HG02623 (cell line): ENCODE data around the gene CTNNA3.

Experiments used
- ATAC-seq: cut with Tn5 transposase; IDR thresholded peaks from one replicate; pipeline ENCODE4 v1.9.1; 2021; ENCODE audit warnings: moderate library complexity; ENCODE audit not compliant: unreplicated experiment

Gene CTNNA3

GRCh38 chr10:67386260-67386659 lies 309.7 kb downstream of the CTNNA3 start:
- no peak for ATAC-seq

- ATAC-seq: no peak
Observed at GRCh38 chr10:67385566-67385965, 310.4 kb downstream of the CTNNA3 start.

DNA sequence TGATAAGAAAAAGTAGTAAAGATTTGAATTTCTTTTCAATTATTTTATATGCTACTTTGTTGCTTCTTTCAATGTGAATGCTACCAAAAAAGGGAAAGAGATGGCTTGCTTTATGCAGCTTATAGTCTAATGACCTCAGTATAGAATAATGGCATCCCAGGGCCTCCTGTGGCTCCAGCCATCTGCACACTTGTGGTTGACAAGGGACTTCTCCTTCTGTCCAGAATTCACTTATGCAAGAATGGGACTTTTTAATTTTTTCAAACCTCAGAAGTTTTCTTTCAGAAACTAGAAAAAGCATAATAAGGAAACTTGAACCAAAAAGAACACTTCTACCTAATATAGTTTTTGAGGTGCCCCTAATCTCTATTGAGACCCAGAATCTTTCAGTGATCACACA lies 310.9 kb downstream of the CTNNA3 start:
- ATAC-seq: peak; percentile 51

- no peak for ATAC-seq
Observed at GRCh38 chr10:67331121-67331910, 364.7 kb downstream of the CTNNA3 start.

DNA sequence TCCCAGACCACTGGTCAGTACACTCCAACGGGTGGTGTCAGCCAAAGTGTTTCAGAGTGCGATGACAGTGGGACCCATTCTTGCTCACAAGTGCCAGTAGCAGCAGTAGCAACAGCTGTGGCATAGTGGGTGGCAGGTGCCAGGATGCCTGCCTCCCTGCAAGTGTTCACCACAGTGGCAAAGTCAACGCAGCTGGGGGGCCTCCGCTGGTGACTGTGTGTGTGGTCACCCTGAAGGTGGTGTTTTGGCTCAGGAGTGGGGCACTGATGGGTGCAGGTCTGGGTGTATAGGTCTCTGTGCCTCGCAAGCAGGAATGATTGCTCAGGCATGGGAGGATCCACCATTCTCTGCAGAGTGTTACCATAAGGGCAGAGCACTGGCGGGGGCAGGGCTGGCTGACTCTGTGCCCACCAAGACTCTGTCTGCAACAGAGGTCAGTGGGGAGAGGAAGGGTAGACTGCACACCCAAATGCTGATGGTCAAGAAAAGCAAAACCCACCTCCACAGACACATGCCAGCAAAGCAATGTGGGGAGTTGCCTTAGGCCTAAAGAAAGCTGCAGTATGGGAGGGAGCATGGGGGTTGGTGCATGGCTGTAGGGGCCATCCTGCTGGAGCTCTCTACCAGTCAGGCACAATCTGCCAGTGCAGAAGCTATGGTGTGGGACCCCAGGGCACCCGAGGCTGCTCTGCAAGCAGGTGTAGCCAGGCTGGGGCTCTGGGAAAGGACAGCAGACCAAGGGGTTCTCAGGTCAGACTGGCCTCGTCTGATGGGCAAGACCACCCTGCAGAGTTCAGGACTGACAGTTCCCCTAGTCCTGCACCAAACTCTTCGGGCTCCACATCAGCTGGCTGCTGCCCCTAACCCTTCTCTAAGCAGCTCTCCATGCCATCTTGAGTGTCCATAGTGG lies 368.1 kb downstream of the CTNNA3 start:
- ATAC-seq: no peak

- ATAC-seq: no peak
Observed at GRCh38 chr10:67319976-67320375, 376.0 kb downstream of the CTNNA3 start.

GRCh38 chr10:67308912-67309311 lies 387.1 kb downstream of the CTNNA3 start:
- ATAC-seq: no peak

- ATAC-seq: no peak
Observed at GRCh38 chr10:67306588-67307205, 389.3 kb downstream of the CTNNA3 start.

DNA sequence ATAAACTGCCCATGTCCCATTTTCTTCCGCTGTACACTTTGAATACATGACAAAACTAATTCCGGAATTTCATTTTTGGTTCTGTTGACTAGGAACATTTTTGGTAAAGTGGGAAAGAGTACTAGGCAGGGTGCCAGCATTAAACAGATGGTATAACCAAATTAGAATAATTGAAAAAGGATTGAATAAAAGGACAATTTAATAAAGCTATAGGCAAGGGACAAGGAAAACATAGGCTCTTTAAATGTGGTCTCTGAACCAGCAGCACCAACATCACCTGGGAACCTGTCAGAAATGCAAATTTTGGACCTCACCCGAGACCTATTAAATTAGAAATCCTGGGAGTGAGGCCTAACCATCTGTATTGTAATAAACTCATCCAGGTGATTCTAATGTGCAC lies 393.3 kb downstream of the CTNNA3 start:
- no peak for ATAC-seq

DNA sequence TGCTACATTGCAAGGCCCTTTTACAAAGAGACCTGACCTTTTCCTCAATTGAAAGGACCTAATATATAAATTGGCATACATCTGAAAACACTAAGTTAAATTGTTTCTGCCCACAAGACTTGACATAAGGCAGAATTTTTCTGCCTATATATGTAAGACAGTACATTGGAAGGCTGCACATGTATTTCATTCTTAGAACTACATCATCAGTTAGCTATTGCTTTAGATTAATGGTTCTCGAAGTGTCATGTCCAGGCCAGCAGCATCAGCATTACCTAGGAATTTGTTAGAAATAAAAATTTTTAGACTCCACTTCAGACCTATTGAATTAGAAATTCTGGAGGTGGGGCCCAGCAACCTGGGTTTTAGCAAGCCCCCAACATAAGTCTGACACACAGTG lies 396.2 kb downstream of the CTNNA3 start:
- ATAC-seq: no peak

- no peak for ATAC-seq
Observed at GRCh38 chr10:67297637-67298181, 398.3 kb downstream of the CTNNA3 start.

DNA sequence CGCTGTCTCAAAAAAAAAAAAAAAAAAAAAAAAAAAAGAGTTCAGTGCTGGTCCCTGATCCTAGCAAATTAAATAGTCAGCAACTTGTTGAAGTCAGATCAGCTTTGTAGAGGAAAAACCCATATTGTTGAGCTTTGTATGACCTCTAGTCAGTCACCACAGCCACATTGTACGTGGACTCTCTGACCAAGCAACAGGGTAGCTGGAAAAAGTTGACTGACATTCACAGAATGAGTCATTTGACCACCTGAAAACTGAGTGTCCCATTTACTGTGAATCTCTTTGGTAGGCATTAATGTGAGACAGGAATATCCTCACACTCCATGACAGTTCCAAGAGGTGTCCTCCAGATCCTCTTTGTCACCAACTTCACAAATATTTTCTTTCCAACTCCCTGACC lies 399.1 kb downstream of the CTNNA3 start:
- no peak for ATAC-seq

- no peak for ATAC-seq
Observed at GRCh38 chr10:67288688-67289410, 407.1 kb downstream of the CTNNA3 start.

DNA sequence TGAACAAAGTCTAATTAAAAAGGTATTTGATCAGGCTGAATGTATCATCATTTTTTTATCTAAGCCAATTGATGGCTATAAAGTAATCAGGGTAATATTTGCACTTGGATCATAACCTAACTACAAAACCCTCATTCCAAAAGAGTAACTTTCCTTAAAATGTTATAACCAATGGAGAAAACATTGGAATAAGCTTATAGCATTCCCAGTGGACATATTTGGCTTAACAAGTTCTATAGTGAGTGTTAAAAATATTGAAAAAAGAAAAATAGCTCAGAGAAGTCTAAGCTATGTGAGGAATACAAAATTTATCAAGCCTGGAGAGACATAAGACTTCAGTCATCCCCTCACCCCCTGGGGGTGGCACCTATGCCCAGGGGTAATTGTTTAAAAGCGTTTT lies 411.4 kb downstream of the CTNNA3 start:
- no peak for ATAC-seq

GRCh38 chr10:67282871-67283270 lies 413.1 kb downstream of the CTNNA3 start:
- no peak for ATAC-seq

- no peak for ATAC-seq
Observed at GRCh38 chr10:67280405-67280804, 415.6 kb downstream of the CTNNA3 start.

DNA sequence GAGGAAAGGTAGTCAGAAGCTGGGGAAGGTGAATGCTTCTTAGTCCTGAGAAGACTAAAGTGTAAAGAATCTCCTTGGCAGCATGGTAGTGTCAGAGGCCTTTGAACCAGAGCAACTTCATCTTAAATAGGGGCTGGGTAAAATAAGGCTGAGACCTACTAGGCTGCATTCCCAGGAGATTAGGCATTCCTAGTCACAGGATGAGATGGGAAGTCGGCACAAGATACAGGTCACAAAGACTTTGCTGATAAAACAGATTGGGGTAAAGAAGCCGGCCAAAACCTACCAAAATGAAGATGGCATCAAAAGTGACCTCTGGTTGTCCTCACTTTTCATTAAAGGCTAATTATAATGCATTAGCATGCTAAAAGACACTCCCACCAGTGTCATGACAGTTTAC lies 418.6 kb downstream of the CTNNA3 start:
- no peak for ATAC-seq

DNA sequence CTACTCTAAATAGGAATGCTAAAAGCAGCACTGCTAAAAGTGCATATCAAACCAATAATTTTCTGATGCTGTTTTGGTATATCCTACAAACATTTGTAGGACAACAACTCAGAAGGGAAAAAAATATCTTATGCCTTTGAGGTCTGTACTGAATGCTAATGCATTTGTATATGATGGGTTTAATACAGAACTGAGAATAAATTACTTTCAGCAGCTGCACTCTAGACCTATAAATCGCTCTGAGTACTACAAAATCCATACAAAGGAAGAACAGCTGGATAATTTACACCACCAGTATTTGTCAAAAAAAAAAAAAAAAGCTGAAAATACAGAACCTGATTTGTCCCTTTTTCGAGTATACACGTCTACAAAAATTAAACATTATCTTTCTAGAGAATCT lies 426.2 kb downstream of the CTNNA3 start:
- no peak for ATAC-seq

GRCh38 chr10:67268146-67268545 lies 427.8 kb downstream of the CTNNA3 start:
- ATAC-seq: no peak

DNA sequence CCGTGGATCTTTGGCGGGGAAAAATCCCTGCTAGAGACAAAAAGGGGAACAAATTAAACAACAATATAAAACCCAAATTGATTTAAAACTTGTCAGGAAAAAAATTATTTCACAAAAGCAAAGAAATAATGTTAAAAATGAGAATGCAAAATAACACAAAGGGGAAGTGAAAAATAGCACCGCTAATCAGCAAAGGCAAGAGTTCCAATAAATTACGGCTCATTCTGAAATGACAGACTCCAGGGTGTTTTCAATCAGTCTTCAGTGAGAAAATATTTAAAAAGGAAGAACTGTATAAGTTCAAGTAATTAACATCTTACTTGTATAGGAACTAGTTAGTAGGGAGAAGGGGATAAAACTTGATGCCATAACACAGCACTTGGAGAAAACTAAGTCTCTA lies 433.3 kb downstream of the CTNNA3 start:
- ATAC-seq: no peak
